HK-2 (cell line): ENCODE data around the gene NEXN.
A peak's percentile ranks its signal among the peaks of the same experiment; 100 is the strongest.
"Not testable (repeated sequence)": the region's sequence is repeated elsewhere in the genome, so short reads cannot be mapped to it uniquely, and the experiment has no call there.

Source experiments
- DNase-seq: peaks from one replicate; pipeline ENCODE4 v3.0.0-alpha.2; 2018; ENCODE audit not compliant: unreplicated experiment

The NEXN gene

DNA sequence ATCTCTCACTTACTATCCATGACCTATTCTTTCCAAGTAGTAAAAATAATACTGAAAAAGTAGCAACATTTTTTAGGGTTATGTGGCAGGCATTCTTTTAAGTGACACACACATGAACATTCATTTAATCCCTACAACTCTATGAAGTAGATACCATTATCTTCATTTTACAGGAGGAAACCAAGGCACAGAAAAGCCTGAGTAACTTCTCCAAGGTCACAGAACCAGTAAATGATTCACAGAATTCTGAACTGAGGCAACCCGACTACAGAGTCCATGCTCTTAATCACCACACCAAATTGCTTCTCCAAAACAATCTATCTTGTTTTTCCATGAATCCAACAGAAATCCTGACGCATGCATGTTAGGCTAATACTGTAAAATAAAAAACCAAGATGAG, 73.0 kb downstream of the NEXN start:
- DNase-seq: no peak

DNA sequence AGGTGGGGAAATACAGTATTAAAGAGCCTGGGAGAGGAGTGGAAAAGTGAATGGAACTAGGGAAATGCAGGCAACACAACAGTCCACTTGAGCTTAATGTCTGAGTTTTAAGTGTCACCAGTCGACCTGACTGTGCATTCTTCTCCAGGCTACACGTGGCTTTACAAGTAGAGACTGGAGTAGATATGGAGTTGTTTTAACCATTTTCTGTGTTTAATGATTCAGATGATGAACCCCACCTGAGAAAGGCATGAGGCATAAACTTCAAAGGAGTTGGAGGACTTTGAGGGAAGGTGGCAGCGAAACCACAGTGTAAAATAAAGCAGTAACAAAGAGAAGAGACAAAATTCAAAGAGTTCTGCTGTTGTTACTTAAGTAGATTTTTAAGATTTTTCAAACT, 77.9 kb downstream of the NEXN start:
- DNase-seq: no peak

DNA sequence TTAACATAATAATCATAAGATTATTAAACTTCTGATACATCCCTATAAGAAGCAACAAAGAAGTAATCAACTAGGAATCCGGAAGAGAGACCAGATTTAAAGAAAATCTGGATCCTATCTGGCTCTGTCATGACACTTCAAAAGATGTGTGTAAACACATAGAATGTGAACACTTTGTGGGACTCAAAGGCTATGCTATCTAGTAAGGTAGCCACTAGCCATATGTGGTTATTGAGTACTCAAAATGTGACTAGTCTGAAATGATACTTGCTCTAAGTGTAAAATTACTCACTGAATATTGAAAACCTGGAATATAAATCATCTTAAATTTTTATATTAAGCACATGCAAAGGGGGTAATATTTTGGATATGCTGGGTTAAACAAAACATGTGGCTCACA, 81.8 kb downstream of the NEXN start:
- no peak for DNase-seq

DNA sequence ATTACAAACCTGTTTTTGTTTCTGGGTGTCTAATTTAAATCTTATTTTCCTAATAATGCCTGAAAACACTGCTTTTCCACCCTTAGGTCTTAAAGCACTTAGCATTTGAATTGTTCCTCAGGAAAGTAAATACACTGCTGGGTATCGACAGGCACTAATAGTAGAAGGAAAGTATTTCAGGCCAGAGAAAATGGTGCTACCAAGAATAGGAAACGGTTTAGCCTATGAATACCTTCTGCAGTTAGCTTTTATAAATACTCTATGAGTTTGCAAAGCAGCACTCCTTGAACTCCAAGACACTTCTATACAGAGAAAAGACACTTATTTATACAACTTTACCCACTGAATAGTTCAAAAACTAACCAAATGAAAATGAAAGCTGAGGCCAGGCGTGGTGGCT, 83.7 kb downstream of the NEXN start:
- DNase-seq: no peak

DNA sequence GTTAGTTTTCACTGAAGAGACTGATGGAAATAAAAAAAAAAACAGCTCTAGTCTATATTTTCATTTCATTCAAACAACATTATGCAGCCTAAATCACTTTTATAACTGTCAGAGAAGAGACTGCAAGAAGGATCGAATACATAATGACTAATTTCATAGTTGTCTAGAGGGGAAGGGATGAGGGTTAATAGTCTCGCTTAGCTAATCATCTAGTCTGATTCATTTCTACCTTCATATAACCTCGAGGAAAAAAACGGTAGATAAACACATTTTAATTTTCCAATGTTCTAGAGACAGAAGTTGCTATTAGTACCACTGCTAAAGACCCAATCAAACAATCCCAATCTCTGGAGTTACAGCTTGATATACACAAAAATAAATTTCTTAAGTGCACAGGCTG, 87.0 kb downstream of the NEXN start:
- DNase-seq: no peak

DNA sequence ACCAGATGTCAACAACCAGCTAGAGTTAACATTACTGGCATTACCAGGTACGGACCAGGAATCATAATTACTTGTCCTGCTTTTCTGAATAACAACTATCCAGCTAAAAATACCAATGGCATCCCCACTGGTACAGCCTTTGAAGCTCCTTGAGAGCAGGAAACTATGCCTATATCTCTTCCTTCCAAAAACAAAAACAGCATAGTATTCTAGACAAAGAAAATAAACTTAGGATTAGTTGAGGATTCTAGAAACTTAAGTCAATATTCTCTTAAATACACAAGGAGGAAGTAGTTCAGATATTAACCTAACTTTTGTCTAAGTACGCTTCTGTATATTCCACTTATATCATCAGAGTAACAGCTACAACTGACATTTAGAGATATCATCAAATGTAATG, 87.5 kb downstream of the NEXN start:
- DNase-seq: no peak

DNA sequence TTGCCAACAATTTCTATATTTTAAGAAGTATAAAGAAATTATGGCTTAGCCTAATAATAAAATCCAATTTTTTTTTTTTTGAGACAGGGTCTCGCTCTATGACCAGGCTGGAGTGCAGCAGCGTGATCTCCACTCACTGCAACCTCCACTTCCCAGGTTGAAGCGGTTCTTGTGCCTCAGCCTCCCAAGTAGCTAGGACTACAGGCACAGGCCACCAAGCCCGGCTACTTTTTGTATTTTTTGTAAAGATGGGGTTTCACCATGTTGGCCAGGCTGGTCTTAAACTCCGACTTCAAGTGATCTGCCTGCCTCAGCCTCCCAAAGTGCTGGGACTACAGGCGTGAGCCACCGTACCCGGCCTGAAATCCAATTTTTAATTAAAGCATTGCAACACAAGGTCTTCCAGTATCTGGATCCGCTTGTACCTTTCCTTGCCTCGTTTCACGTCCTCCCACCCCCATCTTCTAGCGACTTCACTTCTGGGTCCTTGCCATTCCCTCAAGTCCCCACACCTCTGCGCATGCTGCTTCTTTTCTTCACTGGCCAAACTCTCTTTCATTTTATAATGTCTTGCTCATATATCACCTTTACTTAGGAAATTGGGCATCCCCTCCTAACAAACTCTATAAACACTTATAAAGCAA, 88.1 kb downstream of the NEXN start:
- DNase-seq: no peak

DNA sequence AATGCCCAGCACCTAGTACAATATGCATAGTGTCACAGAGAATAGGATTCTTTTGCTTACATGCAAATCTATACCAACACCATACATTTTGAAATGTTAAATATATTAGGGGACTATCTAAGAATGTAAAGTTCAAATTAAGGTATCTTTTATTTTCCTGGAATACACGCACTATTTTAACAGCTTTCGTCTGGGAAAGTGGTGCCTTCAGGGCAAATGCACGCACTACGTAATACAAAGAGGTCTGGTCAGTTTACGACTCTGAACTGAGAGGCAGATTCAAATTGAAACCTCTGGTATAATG, 89.5 kb downstream of the NEXN start:
- DNase-seq: no peak

DNA sequence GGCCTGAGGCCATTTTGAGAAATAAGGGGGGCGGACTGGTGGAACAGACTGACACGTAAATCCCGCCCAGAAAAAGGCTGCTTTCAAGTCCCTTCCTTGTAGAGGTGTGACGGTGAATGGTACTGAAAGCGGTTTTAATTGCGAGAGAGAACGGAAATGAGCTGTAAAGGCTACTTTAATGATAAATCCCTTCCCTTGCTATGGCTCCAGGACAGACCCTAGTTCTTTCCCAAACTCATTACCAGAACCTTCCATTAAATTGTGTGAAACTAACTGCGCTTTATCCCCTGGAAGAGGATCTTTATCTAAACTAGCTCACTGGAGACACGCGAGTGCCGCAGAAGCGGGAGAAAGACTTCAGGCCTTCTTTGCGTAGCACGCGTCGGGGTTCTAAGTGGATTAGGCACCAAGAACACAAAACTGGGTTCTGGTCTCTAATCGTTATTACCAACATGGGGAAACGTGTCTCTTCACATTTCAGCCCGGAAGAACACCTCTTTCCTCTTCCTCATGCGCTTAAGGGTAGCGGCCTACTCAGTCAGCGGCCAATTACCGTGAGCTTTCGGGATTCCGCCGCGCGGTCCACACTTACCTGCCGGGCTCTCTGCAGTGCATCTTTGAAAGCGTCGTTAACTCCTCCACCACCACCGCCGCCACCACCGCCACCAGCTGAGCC, 90.0 kb downstream of the NEXN start:
- peak; percentile 63 for DNase-seq

DNA sequence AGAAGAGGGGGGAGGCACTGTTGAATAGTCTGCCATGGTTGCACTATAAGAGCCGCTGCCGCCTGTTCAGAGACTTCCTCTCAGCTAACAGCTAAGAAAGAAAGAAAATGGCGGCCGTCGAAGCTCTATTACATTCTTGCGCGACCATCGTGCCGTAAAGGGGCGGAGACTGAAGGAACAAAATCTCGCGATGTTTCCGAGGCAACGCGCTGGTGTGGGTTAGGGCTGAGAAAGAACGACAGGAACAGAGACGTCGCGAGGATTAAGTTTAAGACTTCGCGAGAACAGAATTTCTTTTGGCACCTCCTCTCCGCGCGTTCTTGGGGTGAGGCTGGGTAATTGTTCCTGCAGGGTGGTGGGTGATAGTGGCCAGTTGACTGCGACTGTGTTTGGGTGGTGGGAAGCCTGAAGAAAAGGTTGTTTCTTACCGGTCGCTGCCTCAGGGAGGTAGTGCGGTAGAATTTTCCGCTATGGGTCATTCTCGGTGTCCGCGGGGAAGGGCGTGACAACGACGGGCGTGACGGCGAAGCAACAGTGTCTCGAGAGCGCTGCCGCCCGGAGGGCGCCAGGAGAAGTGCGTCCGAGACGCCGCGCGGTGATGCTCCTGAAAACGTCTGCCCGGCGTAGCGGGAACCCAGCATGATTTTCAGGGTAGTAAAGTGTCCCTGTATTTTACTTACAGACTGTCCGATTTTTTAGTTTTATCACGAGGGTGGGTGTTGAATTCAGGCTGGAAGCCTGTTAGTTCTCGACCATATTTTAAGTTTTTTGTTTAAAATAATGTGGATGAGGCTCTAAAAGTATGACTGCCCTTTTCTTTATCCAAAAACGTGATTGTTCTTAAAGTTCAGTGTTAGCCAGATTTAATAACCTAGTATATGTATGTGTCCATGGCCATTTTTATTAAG, 90.8 kb downstream of the NEXN start, which contains the start of gene FUBP1:
Gene FUBP1, minus strand, starts transcription at position 104 of the 908 bp plus-strand sequence. Its CDS starts 68 bp downstream, at position 36.
- peak; percentile 95 for DNase-seq

DNA sequence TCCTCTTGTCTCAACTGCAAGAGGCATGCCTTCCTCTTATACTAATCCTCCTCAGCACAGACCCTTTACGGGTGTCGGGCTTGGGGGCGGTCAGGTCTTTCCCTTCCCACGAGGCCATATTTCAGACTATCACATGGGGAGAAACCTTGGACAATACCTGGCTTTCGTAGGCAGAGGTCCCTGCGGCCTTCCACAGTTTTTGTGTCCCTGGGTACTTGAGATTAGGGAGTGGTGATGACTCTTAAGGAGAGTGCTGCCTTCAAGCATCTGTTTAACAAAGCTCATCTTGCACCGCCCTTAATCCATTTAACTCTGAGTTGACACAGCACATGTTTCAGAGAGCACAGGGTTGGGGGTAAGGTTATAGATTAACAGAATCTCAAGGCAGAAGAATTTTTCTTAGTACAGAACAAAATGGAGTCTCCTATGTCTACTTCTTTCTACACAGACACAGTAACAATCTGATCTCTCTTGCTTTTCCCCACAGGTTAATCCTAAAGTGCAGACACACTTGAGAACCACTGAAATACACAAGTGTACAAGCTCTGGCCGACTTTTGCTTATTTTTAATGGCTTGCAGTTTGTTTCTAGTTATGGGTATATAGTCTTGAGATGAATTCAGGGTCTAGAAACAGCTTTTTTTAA, 95.0 kb downstream of the NEXN start:
- DNase-seq: not testable (repeated sequence)

DNA sequence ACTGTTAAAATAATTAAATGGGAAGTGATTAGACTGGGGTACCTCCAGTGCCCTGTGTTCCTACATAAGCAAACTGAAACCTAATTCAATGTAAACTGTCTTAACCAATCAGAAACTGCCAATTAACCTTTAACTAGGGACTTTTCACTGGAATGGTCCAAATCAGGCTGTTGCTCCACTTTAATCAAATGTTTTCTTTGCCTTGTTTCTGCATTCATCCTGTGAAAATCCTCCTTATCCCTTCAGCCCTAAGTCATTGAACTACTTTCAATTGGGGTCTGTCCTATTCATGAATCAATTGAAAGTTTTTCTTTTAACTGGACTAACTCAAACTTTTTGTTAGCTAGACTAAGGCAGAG, 95.6 kb downstream of the NEXN start:
- DNase-seq: no peak

DNA sequence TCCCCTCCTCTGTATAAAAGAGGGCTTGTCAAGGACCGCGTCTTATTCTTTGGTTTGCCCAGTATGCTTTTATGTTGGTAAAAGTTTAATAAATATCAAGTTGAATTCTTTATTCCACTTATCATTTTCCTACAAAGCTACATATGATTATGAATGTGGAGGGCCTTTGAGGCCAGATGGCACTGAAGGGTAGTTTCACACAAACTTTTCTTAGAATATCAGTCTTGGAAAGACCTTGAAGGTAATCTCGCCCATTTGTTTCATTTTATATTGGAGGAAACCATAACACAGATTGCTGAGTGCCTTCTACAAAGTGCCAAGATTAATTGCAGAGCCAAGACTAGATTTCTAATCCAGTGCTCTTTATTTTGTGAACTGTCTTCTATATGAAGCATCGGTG, 96.2 kb downstream of the NEXN start:
- no peak for DNase-seq

DNA sequence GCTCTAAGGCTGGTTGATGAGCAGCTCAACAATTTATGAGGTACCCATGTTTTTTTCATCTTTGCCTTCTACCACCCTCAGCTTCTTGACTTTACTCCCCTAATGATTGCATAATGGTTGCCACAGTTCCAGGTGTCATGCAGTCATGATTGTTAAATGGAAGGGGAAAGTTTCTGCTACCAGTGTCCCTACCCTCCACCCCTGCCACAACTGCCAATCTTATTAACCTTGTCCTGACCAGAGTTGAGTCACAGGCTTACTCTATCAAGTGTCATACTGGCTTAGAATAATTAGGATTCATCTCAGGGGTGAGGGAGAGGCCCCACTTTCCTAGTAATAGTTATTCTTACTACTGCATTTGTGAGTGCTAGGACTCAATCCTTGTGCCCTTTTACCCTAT, 98.4 kb downstream of the NEXN start:
- DNase-seq: no peak

DNA sequence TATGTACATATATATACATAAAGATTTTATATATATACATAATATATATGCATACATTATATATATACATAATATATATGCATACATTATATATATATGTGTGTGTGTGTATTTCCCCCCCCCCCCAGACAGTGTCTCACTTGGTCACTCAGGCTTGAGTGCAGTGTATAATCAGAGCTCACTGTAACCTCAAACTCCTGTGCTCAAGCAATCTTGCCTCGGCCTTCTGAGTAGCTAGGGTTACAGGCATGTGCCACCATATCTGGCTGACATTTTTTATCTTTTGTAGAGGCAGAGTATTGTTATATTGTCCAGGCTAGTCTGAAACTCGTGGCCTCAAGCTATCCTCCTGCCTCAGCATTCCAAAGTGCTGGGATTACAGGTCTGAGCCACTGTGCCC, 99.5 kb downstream of the NEXN start:
- no peak for DNase-seq

DNA sequence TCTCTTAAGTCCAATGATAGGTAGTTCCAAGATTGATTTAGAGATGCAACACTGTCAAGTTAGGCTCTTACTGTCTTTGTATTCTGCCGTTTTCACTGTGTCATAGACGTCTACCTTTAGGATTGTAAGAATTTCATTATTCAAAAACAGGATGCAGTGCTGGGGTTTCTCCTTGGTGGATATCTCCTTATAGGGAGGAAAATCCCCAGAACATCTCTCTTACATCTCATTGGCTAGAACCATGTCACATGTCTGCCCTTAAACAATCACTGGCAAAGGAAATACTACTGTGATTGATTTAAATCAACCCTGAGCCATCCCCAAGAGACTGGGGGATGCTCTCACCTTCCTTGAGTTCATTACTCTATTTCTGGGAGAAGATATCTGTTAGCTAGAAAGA, 101.3 kb downstream of the NEXN start:
- DNase-seq: no peak

DNA sequence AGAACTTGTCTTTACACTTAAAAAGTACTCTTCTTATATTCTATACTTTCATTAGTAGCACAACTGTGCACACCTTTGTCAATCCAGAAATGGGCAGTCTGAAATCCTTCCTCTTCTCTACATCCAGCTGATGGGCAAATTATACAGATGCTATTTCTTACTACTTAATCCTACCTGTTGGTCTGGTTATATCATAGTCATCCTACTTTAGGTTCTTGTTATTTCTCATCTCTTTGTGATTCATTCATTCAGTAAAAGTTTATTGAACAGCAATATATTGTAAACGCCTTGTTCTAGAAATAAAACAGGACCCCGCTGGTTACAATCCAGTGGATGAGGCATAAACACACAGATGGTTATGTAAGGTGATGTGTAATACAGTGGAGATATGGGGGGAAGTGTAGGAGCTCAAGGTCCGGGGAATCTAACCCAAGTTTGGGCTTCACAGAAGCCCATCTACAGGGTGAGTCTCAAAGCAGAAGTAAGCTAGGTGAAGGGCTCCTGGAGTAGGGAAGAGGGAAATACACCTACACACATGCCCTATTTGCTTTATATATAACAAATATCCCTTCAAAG, 102.3 kb downstream of the NEXN start:
- no peak for DNase-seq

DNA sequence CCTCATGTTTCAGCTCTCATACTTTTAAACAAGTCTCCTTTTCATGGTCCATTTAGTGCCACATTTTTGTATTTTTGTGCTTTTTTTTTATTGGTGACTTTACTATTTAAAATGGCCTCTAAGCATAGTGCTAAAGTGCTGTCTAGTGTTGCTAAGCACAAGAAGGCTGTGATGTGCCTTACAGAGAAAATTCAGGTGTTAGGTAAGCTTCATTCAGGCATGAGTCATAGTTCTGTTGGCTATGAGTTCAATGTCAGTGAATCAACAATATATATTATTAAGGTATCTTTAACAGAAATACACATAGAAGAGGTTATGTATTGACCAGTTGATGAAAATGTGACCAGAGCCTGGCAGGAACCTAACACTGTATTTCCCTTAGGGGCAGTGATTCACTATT, 103.2 kb downstream of the NEXN start:
- no peak for DNase-seq
